KMS-11 (cell line): Measurements from ENCODE around the gene BABAM1.
"Not testable (repeated sequence)": the region's sequence is repeated elsewhere in the genome, so short reads cannot be mapped to it uniquely, and the experiment has no call there.

Experiments used
- H2AFZ ChIP-seq: fragments of 200-600 bp; sonication (generic); 2 replicates; pipeline ENCODE4 v1.6.1; 2016; ENCODE audit warnings: antibody characterized with exemption, mixed run types, low read depth
- H3K27ac ChIP-seq: fragments of 200-600 bp; sonication (generic); 2 replicates; pipeline ENCODE4 v1.6.1; 2016; ENCODE audit warnings: mild to moderate bottlenecking, mixed run types
- H3K27me3 ChIP-seq: fragments of 200-600 bp; sonication (generic); 2 replicates; pipeline ENCODE4 v1.6.1; 2017; ENCODE audit warnings: mild to moderate bottlenecking, low read depth, mixed run types, moderate library complexity; ENCODE audit not compliant: insufficient read depth
- H3K36me3 ChIP-seq: fragments of 200-600 bp; sonication (generic); 2 replicates; pipeline ENCODE4 v1.6.1; 2017; ENCODE audit warnings: mild to moderate bottlenecking, mixed run types; ENCODE audit not compliant: insufficient read depth
- H3K4me1 ChIP-seq: fragments of 200-600 bp; sonication (generic); 2 replicates; pipeline ENCODE4 v1.6.1; 2016; ENCODE audit warnings: mild to moderate bottlenecking, low read depth, mixed run types; ENCODE audit not compliant: poor library complexity, severe bottlenecking
- H3K4me2 ChIP-seq: fragments of 200-600 bp; sonication (generic); 2 replicates; pipeline ENCODE4 v1.7.0; 2016; ENCODE audit warnings: mild to moderate bottlenecking, mixed run types
- H3K4me3 ChIP-seq: fragments of 200-600 bp; sonication (generic); IDR thresholded peaks from 2 replicates; pipeline ENCODE4 v1.6.1; 2017; ENCODE audit warnings: low read depth, low read length, mixed read lengths; ENCODE audit not compliant: insufficient read depth
- H3K79me2 ChIP-seq: fragments of 200-600 bp; sonication (generic); 2 replicates; pipeline ENCODE4 v1.6.1; 2016; ENCODE audit warnings: low read depth, mixed run types; ENCODE audit not compliant: insufficient read depth
- H3K9ac ChIP-seq: fragments of 200-600 bp; sonication (generic); 2 replicates; pipeline ENCODE4 v1.6.1; 2016; ENCODE audit warnings: mild to moderate bottlenecking, mixed run types
- H4K20me1 ChIP-seq: fragments of 200-600 bp; sonication (generic); 2 replicates; pipeline ENCODE4 v1.6.1; 2016; ENCODE audit warnings: mild to moderate bottlenecking, mixed run types; ENCODE audit not compliant: insufficient read depth
- TF ChIP-seq, protein P1 (sequence below): fragments of 200-600 bp; sonication (generic); conservative IDR thresholded peaks from 2 replicates; pipeline ENCODE4 v1.6.1; 2017; ENCODE audit warnings: low read depth, mild to moderate bottlenecking, antibody characterized with exemption, low read length, moderate library complexity, mixed read lengths

BABAM1 gene

GRCh38 chr19:17292301-17293074, 25.2 kb downstream of the BABAM1 start:
- TF ChIP-seq, protein P1, sequence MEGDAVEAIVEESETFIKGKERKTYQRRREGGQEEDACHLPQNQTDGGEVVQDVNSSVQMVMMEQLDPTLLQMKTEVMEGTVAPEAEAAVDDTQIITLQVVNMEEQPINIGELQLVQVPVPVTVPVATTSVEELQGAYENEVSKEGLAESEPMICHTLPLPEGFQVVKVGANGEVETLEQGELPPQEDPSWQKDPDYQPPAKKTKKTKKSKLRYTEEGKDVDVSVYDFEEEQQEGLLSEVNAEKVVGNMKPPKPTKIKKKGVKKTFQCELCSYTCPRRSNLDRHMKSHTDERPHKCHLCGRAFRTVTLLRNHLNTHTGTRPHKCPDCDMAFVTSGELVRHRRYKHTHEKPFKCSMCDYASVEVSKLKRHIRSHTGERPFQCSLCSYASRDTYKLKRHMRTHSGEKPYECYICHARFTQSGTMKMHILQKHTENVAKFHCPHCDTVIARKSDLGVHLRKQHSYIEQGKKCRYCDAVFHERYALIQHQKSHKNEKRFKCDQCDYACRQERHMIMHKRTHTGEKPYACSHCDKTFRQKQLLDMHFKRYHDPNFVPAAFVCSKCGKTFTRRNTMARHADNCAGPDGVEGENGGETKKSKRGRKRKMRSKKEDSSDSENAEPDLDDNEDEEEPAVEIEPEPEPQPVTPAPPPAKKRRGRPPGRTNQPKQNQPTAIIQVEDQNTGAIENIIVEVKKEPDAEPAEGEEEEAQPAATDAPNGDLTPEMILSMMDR, result peak; percentile 47; the same call in 1 of the 2 replicates

DNA sequence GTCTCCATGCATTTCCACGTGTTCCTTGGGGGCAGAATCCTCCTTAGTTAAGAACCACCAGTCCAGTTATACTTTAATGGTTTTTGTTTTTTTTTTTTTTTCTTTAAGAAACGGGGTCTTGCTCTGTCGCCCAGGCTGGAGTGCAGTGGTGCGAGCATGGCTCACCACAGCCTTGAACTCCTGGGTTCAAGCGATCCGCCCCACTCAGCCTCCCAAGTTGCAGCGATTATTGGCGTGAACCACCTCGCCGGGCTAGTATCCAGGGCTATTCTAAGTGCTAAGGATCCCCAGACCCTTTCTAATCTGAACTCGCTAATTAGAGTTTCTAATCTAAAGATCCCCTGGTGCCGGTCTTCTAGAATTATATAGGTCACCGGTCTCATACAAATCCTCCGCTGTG, 26.4 kb downstream of the BABAM1 start:
- Histone ChIP-seq H3K27ac (no peak overlapping the region), H3K79me2 (no peaks in the 10 kb centered on the region), H4K20me1 (no peaks in the 10 kb centered on the region), H3K9ac (no peak overlapping the region), H3K27me3 (no peaks in the 10 kb centered on the region), H3K4me1 (peaks cover 7% of the 10 kb centered on the region), H3K36me3 (no peaks in the 10 kb centered on the region), H2AFZ (no peak overlapping the region), H3K4me3 (no peak overlapping the region), H3K4me2 (no peak overlapping the region)
- TF ChIP-seq, protein P1, result no peak

More at GRCh38 chr19:17292301-17293074, 25.2 kb downstream of the BABAM1 start:
- no peaks in the 10 kb centered on the region for H4K20me1 ChIP-seq
- H2AFZ ChIP-seq, result peak overlapping the region; percentile 88
- H3K27me3 ChIP-seq, result 0 out of 2 replicates have a peak, but pooled peaks cover 6% of the 10 kb centered on the region
- H3K36me3 ChIP-seq, result no peaks in the 10 kb centered on the region
- peak overlapping the region; percentile 76 for H3K27ac ChIP-seq
- peak overlapping the region; percentile 73 for H3K4me2 ChIP-seq
- H3K4me1 ChIP-seq, result peaks cover 7% of the 10 kb centered on the region
- H3K79me2 ChIP-seq, result no peaks in the 10 kb centered on the region
- H3K4me3 ChIP-seq, result no peak overlapping the region
- H3K9ac ChIP-seq, result peak overlapping the region; percentile 66; the same call in 1 of the 2 replicates

DNA sequence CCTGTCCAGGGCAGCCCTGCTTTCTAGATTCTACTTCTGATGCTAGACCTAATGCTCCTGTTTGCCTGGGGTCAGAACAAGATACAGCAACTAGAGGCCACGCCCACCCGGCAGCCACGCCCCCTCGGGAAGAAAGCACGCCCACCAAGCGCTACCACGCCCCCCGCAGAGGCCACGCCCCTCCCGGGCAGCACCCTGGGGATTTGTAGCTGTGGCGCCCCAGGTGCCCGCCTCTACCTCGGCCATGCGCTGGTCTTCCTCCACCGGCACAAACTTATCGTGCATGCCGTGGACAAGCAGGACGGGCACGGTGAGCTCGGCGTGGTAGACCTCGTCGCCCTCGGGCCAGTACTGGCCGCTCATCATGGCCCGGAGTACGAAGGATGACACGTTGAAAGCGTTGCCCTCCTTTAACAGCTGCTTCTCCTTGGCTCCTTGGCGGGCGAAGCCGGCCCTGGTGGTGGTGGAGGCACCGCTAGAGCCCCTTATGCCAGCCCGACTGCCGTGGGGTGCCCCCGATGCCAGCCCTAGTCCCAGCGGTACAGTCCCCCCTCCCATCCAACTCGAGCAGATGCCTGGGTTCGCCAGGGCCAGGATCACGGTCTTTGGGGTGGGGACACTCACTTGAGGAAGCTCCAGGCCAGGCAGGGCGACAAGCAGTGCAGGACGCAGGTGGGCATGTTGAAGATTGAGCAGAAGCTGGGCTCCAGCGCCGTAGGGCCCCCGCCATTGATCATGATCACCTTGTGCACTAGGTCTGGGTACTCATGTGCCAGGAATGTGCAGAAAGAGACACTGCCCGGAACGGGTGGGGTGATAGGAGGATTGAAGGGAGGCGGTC, 27.0 kb downstream of the BABAM1 start:
- no peak overlapping the region for H3K4me3 ChIP-seq
- no peaks in the 10 kb centered on the region for H3K27me3 ChIP-seq
- no peak overlapping the region for H3K27ac ChIP-seq
- H2AFZ ChIP-seq, result no peak overlapping the region
- H3K9ac ChIP-seq, result no peak overlapping the region
- TF ChIP-seq, protein P1, result no peak
- no peak overlapping the region for H3K4me2 ChIP-seq
- no peaks in the 10 kb centered on the region for H4K20me1 ChIP-seq
- no peaks in the 10 kb centered on the region for H3K79me2 ChIP-seq
- H3K4me1 ChIP-seq, result peaks cover 7% of the 10 kb centered on the region
- H3K36me3 ChIP-seq, result no peaks in the 10 kb centered on the region

DNA sequence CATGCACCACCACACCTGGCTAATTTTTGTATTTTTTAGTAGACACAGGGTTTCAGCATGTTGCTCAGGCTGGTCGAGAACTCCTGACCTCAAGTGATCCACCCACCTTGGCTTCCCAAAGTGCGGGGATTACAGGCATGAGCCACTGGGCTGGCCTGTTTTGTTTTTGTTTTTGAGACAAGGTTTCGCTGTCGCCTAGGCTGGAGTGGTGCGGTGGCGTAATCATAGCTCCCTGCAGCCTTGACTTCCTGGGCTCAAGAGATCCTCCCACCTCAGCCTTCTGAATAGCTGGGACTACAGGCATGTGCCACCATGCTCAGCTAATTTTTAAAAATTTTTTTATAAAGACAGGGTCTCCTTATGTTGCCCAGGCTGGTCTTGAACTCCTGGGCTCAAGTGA, 28.3 kb downstream of the BABAM1 start:
- H3K4me2 ChIP-seq, H3K36me3 ChIP-seq, H3K27me3 ChIP-seq, H3K9ac ChIP-seq, H3K79me2 ChIP-seq, H3K27ac ChIP-seq, H3K4me3 ChIP-seq, H3K4me1 ChIP-seq, H4K20me1 ChIP-seq, H2AFZ ChIP-seq: not testable (repeated sequence)
